IPS-NIHi7 (cell line): ENCODE data around the gene ARMC7.
"Not testable (repeated sequence)": the region's sequence is repeated elsewhere in the genome, so short reads cannot be mapped to it uniquely, and the experiment has no call there.

ENCODE experiments used
- DNase-seq: peaks from one replicate; pipeline ENCODE4 v3.0.0; 2012; ENCODE audit warnings: mixed read lengths; ENCODE audit errors: extremely low spot score

ARMC7 gene

DNA sequence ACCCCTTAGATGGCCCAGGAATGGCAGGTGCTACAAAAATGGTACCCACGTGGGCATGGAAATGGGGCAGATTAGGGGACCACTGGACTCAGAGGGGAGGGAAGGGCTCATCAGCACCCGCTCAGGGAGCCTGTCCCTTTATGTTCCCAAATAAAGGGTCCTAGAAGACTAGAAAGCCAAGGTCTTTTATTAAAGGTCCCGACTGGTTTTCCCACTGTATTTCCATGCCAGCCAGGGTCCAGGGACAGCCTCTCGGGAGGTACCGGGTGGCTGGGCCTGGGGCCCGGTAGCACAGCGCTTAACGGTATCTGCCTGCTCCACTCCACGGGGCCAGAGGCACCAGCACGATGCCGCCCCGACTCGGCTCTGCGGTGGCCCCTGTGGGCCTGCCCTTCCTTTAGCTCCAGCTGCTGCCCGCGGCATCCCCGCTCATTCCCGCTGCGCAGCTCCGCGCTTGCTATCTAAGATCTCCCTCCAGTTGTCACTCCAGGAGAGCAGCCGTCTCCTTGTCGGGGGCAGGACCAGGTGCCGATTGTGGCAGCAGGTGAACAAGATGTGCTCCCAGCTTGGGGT lies 20.4 kb downstream of the ARMC7 start:
- no peak for DNase-seq

DNA sequence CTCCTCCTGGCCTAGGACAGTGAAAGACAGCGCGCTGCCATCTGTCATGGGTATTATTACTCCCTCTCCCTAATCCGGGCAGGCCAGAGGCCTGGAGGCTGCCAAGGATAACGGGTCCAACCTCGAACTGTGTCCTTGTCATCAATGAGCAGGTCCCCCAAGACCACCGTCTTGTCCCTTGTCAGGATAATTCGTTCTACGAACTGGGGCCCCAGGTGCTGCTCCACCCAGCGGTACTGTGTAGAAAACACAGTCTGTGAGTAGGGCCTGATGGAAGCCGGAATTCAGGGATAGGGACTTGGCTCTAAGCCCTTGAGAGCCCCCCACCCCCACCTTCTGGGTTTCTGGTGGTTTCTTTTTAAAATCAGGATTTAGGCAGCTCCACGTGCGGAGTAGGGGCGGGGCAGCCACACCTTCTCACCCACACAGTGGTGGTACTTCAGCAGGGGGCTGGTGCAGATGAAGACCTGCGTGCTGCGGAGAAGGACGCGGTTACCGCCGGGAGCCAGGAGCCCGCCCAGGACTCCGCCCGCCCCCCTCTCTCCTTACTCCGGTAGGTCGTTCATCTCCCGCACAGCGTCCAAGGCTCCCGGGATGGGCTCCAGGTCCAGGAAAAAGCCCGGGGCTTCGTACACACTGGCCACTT lies 21.0 kb downstream of the ARMC7 start:
- peak; percentile 72 for DNase-seq

DNA sequence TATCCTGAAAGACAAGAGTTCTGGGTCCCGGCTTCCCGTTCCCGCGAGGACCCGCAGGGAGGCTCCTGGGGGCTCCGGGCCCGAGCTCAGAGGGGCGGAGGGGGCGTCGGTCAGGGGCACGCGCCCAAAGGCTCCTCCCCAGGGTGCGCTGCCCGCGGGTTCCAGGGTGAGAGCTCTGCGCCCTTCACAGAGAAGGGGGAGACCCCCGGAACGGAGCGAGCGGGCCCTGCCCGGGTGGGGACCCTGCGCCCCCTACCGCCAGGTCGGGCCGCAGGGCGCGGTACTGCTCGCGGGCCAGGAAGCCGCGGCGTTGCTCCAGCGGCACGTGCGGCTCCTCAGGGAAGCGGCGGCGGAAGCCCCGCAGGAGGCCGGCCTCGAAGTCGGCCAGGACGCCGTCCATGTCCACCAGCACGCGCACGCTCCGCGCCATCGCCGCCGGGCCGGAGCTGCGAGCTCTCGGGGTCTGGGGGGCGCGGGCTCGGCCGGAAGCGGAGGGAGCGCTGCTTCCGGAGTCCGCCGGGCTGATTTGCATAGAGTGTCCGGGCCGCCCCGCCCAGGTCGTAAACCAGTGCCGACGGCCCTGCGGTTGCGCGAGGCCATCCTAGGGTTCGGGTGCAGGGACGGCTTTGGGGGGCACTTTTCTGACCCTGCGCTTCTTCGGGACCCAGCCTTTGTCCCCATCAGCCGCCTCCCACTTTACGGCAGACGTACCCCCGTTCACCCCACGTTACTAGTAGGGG lies 21.7 kb downstream of the ARMC7 start, which contains the start of gene NT5C:
Gene NT5C (minus strand): TSS at position 465 of the 740 bp plus-strand sequence. CDS start 35 bp downstream, at position 430.
- peak; percentile 90 for DNase-seq

DNA sequence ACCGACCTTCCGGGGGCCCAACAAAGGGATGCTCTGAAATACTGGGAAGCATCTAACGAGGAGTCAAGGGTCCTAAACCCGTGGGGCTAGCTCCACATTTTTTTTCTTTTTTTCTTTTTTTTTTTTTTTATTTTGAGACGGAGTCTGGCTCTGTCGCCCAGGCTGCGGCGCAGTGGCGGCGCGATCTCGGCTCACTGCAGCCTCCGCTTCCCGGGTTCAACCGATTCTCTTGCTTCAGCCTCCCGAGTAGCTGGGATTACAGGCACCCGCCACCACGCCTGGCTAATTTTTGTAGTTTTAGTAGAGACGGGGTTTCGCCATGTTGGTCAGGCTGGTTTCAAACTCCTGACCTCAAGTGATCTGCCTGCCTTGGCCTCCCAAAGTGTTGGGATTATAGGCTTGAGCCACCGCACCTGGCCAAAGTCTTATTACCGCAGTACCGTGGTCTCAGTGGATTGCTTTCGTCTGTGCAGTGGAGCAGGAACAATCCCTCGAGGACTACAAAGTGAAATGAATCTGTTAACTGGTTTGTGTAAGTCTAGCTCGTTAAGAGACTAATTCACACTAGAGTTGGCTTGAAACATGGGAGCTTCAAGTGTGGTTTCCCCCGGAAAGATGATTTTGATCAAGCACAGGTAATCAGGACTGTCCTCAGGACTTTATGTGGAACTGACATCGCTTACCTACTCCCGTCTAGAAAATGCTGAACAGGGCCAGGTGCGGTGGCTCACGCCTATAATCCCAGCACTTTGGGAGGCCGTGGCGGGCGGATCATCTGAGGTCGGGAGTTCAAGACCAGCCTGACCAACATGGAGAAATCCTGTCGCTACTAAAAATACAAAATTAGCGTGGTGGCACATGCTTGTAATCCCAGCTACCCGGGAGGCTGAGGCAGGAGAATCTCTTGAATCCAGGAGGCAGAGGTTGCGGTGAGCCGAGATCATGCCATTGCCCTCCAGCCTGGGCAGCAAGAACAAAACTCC lies 22.5 kb downstream of the ARMC7 start:
- DNase-seq: not testable (repeated sequence)

DNA sequence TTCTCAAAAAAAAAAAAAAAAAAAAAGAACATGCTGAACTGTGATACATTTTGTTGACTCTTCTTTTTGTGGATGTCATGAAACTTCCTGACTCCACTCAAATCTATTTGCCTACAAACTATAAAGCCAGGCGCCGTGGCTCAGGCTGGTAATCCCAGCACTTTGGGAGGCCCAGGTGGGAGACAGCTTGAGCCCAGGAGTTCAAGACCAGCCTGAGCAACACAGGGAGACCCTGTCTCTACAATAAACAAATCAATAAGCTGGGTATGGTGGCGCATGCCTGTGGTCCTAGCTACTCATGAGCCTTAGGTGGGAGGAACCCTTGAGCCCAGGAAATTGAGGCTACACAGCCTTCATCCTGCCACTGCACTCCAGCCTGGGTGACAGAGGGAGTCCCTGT lies 23.2 kb downstream of the ARMC7 start:
- DNase-seq: no peak

DNA sequence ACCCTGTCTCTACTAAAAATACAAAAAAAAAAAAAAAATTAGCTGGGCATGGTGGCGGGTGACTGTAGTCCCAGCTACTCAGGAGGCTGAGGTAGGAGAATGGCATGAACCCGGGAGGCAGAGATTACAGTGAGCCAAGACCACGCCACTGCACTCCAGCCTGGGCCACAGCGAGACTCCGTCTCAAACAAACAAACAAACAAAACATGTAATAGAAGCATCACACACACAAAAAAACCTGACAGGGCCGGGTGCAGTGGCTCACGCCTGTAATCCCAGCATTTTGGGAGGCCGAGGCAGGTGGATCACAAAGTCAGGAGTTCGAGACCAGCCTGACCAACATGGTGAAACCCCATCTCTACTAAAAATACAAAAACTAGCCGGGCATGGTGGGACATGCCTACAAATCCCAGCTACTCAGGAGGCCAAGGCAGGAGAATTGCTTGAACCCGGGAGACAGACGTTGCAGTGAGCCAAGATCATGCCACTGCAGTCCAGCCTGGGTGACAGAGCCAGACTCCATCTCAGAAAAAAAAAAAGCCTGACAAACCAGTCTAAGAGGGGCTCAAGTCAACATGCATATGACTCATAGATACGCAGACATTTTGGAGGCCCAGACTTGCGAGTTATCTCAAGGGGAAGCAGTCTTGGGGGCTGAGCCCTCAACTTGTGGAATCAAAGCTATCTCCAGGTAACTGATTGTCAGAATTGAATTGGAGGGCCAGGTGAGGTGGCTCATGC lies 24.0 kb downstream of the ARMC7 start:
- DNase-seq: not testable (repeated sequence)

DNA sequence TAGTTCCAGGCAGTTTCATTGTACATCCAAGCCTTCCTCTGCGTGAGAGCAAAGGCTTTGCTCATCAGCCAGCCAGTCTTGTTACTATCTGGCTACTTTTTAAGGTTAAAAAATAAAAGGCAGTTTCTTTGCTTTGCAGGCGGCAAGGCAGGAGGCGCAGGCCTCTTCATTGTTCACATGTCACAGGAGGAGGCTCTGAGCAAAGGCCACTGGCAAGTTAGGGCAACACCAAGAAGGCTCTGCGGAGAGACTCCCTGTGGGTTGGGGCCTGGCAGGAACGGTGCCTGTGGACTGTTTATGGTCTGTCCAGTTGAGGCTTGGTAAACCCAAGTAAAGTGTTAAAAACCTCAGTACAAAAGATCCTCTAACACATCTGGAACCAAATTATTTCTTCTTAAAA lies 25.7 kb downstream of the ARMC7 start:
- DNase-seq: no peak

DNA sequence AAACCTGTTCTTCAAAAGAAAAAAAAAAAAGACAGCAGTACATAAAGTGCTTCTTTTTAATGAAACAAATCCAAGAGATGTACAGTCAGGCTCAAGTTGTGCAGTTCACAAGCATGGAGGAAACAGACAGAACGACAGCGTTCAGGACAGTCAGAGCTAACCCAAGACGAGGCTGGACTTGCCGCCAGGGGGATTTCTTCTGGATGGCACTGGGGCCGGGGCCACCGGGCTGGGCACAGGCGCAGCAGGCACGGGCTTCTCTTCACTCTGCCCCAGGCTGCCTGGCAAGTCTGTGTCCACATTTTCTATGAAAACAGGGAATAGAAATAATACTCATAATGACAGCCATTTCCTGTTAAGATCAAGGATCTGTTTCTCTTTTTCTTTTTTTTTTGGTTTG lies 26.2 kb downstream of the ARMC7 start:
- DNase-seq: no peak

DNA sequence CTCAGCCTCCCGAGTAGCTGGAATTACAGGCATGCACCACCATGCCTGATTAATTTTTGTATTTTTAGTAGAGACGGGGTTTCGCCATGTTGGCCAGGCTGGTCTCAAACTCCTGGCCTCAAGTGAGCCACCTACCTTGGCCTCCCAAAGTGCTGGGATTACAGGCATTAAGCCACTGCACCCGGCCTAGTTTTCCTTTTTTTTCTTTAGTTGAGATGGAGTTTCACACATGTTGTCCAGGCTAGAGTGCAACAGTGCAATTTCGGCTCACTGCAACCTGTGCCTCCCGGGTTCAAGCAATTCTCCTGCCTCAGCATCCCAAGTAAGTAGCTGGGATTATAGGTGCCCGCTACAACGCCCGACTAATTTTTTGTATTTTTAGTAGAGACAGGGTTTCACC lies 28.0 kb downstream of the ARMC7 start:
- DNase-seq: not testable (repeated sequence)

DNA sequence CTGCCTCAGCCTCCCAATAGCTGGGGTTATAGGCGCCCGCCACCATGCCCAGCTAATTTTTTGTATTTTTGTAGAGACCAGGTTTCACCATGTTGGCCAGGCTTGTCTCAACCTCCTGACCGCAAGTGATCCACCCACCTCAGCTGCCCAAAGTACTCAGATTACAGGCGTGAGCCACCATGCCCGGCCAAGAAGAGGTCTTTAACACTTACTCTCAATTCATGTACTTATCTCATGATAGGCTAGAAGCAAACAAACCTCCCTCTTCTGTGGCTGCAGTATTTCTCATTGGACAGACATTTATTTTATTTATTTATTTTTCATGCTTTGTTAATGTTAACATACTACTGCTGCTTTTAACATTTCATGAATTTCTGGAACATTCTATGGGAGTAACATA lies 28.8 kb downstream of the ARMC7 start:
- no peak for DNase-seq

DNA sequence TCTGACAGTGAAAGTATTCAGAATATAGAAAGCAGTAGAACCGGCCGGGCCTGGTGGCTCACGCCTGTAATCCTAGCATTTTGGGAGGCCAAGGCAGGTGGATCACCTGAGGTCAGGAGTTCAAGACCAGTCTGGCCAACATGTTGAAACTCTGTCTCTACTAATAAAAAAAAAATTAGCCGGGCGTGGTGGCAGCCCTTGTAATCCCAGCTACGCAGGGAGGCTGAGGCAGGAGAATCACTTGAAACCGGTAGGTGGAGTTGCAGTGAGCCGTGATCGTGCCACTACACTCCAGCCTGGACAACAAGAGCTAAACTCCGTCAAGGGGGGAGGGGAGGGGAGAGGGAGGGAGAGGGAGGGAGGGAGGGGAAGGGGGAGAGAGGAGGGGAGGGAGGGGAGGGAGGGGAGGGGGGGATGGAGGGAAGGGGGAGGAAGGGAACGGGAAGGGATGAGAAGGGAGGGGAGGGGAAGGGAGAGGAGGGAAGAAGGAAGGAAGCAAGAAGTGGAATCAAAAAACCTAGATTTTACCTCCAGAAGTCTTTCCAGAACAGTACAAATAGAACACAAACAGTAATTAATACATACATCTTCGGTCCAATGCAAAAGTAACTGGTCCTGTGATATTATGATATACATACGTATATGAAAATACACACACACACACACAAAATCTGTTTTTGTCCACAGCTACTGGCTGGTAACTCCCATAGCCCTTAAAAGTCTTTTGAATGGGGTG lies 32.6 kb downstream of the ARMC7 start:
- DNase-seq: no peak

DNA sequence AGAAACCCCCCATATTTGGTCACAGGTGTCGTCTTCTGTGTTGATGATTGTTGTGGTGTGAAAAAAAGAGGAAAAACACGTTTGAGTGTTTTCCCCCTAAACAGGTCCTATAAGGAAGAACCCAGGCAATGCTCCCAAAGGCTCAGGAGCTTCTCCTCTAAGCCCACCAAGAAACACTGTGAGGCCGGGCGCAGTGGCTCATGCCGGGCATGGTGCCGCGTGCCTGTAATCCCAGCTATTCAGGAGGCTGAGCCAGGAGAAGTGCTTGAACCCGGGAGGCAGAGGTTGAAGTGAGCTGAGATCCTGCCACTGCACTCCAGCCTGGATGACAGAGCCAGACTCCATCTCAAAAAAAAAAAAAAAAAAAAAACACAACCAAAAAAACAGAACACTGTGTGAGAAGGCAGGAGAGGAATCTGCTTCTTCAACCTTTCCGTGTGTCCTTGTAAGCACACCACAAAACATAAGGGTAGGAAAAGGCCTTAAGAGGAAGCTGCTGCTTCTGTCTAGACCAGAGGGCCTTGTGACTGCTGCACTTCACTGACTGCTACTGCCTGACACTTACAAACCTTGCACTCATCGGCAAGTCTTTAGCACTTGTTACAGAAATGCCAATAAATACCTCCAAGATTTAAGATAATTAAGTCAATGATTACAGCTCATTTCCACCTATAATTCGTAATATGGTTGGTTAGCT lies 35.2 kb downstream of the ARMC7 start:
- DNase-seq: no peak

DNA sequence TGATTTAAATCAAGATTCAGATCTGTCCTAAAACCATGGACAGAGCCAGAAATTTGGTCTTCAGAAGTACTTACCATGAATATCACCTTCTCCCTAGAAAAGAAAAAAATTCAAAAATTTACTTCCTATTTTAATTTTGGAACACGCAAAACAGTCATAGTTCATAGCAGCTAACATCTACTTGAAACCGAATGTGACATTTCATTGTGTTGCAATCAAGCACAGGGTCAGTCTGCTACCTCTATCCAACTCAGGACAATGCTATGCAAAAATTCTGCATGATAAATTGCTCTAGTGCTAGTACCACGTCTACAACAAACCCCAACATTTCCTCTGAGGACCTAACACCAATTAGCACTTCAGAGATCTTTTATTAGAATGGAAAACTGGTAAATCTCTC lies 36.8 kb downstream of the ARMC7 start:
- no peak for DNase-seq

DNA sequence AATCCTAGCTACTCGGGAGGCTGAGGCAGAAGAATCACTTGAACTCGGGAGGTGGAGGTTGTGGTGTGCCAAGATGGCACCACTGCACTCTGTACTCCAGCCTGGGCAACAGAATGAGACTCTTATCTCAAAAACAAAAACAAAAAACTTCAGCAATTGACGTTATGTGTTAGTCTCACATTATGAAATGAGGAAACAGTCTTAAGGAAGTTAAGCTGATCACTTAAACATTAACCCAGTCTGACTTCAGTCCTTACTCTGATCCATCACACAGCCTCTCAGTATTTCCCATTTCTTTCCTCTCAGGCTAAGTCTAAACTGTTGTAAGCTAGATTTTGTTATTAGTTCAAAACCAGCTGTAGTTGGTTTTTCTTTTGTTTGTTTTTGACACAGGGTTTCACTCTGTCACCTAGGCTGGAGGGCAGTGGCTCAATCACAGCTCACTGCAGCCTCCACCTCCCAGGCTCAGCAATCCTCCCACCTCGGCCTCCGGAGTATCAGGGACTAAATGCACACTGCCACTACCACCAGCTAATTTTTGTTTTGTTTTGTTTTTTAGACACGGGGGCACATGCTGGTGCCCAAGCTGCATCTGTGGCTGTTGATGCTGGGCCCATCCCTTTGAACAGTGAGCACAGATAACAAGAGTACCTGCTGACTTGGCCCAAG lies 38.2 kb downstream of the ARMC7 start:
- no peak for DNase-seq

DNA sequence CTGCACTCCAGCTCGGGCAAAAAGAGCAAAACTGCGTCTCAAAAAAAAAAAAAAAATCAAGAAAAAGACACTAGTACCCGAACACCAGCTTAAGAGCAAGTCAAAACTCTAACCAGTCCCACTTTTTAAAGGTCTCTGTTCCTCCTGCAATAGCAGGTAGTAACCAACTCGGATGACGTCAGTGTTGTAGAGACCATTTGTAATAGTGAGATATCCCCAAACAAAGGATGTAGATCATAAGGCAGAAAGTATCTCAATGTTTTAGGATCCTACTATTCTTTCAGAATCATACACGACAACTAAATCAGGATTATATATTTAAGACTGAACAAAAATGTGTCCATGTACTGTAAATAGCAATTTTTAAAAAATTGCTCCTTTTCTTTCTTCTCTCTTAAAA lies 42.2 kb downstream of the ARMC7 start:
- DNase-seq: no peak

DNA sequence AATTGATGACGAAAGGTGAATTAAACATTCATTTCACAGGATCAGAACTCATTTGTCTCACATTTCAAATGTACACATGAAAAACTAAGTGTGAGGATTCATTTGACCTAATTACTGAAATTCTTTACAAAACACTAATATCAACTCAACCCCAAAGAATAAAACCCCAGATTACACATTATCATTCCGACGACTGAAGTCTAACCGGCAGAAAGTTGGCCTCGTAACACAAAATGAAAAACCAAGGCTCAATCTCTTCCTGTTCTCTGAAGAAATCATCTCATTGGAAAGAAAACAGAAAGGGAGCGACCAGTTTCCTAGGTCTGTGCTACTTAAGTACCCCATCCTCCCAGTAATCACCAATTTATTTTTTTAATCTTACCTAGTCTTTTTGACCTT lies 42.8 kb downstream of the ARMC7 start:
- no peak for DNase-seq

DNA sequence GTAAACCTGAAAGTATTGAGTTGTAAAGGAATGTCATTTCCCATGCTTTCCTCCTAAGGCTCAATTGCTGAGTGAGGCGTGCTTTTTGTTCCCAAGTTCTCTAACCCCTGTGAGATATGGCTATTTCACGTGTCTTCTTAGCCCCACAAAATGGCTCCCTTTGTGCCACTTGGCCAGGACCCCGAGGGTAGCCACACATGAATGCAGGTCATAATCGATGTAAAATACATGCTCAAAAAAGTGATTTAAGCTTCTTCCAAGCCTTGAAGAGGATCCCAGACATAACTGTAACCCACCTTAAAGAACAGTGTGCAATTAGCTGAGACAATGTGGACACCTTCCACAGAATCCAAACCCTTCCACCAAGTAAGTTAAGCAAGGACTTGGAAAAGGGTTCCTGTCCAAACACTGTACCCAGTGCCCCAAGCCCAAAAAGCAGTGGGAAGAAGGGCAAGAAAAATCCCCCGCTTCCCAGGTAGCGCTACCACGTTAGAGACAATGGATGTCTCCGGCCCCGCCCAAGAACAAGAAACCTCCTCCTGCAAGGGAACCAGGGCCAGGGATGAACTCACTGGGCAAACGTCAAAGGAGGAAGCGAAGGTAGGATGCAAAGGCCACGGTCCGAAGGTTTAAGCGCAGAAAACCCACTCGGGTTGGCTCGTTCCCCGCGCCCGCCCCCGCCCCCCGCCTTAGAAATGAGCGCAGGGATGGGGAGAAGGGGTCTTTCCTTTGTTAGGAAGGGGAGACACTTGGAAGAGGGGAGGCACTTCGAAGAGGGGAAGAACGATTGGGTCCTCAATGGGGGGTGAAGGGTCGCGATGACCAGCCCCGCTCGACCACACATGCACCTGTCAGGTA lies 43.4 kb downstream of the ARMC7 start:
- DNase-seq: peak; percentile 50

DNA sequence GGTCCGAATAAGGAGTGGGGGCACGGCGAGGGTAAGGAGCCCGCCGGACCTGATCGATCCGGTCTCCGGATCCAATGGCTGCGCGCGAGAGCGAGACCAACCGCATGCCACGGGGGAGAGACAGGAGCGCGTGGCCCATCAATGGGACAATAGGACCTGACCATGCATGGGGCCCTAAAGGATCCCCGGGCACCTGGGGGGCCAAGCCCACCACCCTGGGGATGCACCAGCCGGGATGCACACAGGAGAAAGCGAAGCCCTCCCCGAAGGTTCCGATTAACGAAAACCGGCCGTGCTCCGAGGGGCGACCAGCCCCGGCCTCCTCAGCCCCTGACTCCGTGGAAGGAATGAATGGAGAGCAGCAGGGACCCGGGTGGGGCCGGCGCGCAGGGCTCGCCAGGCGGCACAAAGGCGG lies 44.0 kb downstream of the ARMC7 start:
- no peak for DNase-seq
